ENCODE measurements around the gene CIRBP.
A peak's percentile ranks its signal among the peaks of the same experiment; 100 is the strongest.

CIRBP gene

GRCh38 chr19:1283917-1284292 lies 14.8 kb downstream of the CIRBP start:
- Mint-ChIP-seq H3K9me3 (no peaks in the 10 kb centered on the region), H3K27ac (no peak overlapping the region), H3K27me3 (peaks cover 20 to 40% of the 10 kb centered on the region in 2 donors), H3K4me3 (peak overlapping the region; percentile 37 to 54), H3K4me1 (ENCODE audit: low read depth in 2 of 2) (peaks cover 7 to 20% of the 10 kb centered on the region in 2 donors), H3K36me3 (ENCODE audit: insufficient read depth) (peaks cover 14% of the 10 kb centered on the region)
- no peak for ATAC-seq (replicated peaks)
- DNase-seq, result no peak

- DNase-seq, result no peak
- Mint-ChIP-seq H3K4me1 (ENCODE audit: low read depth in 2 of 2) (peaks cover 7 to 20% of the 10 kb centered on the region in 2 donors), H3K36me3 (ENCODE audit: insufficient read depth) (peaks cover 11% of the 10 kb centered on the region), H3K4me3 (peak overlapping the region; percentile 54), H3K27me3 (peaks cover 20 to 46% of the 10 kb centered on the region in 2 donors), H3K9me3 (no peaks in the 10 kb centered on the region), H3K27ac (no peak overlapping the region)
- ATAC-seq (replicated peaks), result no peak
Observed at GRCh38 chr19:1284293-1284978, 15.3 kb downstream of the CIRBP start.

GRCh38 chr19:1284979-1285736 lies 16.0 kb downstream of the CIRBP start:
- DNase-seq (no peak), ATAC-seq (replicated peaks) (no peak)
- H3K4me1 Mint-ChIP-seq (ENCODE audit: low read depth in 2 of 2), result peaks cover 4 to 14% of the 10 kb centered on the region in 2 donors
- peak overlapping the region; percentile 54 for H3K4me3 Mint-ChIP-seq
- H3K36me3 Mint-ChIP-seq (ENCODE audit: insufficient read depth), result peaks cover 4% of the 10 kb centered on the region
- no peaks in the 10 kb centered on the region for H3K9me3 Mint-ChIP-seq
- peaks cover 20 to 53% of the 10 kb centered on the region in 2 donors for H3K27me3 Mint-ChIP-seq
- no peak overlapping the region for H3K27ac Mint-ChIP-seq

- Mint-ChIP-seq H3K36me3 (ENCODE audit: insufficient read depth) (peaks cover 3% of the 10 kb centered on the region), H3K27me3 (peaks cover 20 to 56% of the 10 kb centered on the region in 2 donors), H3K9me3 (no peaks in the 10 kb centered on the region), H3K4me3 (peak within 1 kb of the TSS; percentile 74 to 79), H3K4me1 (ENCODE audit: low read depth in 2 of 2) (peaks cover 4 to 12% of the 10 kb centered on the region in 2 donors), H3K27ac (no peak within 1 kb of the TSS)
- peak; percentile 26 for ATAC-seq (replicated peaks)
- DNase-seq, result no peak
Observed at GRCh38 chr19:1285737-1286360, 16.7 kb downstream of the CIRBP start, which contains the start of gene EFNA2. Gene EFNA2 (plus strand): TSS chr19:1285873. CDS start chr19:1286169, 296 bp downstream.

GRCh38 chr19:1286487-1287353 lies 17.6 kb downstream of the CIRBP start:
- Mint-ChIP-seq H3K4me3 (peak overlapping the region; percentile 74 to 79), H3K27me3 (peaks cover 20 to 56% of the 10 kb centered on the region in 2 donors), H3K36me3 (ENCODE audit: insufficient read depth) (peaks cover 1% of the 10 kb centered on the region), H3K4me1 (ENCODE audit: low read depth in 2 of 2) (peaks cover 1 to 9% of the 10 kb centered on the region in 2 donors), H3K27ac (no peak overlapping the region), H3K9me3 (no peaks in the 10 kb centered on the region)
- ATAC-seq (replicated peaks) (no peak), DNase-seq (no peak)

GRCh38 chr19:1287354-1288225 lies 18.5 kb downstream of the CIRBP start:
- no peaks in the 10 kb centered on the region for H3K36me3 Mint-ChIP-seq (ENCODE audit: insufficient read depth)
- ATAC-seq (replicated peaks), result no peak
- no peaks in the 10 kb centered on the region for H3K9me3 Mint-ChIP-seq
- DNase-seq, result no peak
- H3K27me3 Mint-ChIP-seq, result peaks cover 27 to 64% of the 10 kb centered on the region in 2 donors
- peaks cover 4 to 9% of the 10 kb centered on the region in 2 donors for H3K4me1 Mint-ChIP-seq (ENCODE audit: low read depth in 2 of 2)
- no peak overlapping the region for H3K27ac Mint-ChIP-seq
- H3K4me3 Mint-ChIP-seq, result no peak overlapping the region

GRCh38 chr19:1288226-1288612 lies 19.1 kb downstream of the CIRBP start:
- ATAC-seq (replicated peaks) (no peak), DNase-seq (no peak)
- Mint-ChIP-seq H3K27me3 (peaks cover 30 to 69% of the 10 kb centered on the region in 2 donors), H3K36me3 (ENCODE audit: insufficient read depth) (no peaks in the 10 kb centered on the region), H3K9me3 (no peaks in the 10 kb centered on the region), H3K4me3 (no peak overlapping the region), H3K4me1 (ENCODE audit: low read depth in 2 of 2) (peaks cover 4 to 9% of the 10 kb centered on the region in 2 donors), H3K27ac (no peak overlapping the region)

GRCh38 chr19:1288833-1289685 lies 19.9 kb downstream of the CIRBP start:
- no peak for DNase-seq
- H3K27me3 Mint-ChIP-seq, result peaks cover 29 to 69% of the 10 kb centered on the region in 2 donors
- ATAC-seq (replicated peaks), result no peak
- H3K4me1 Mint-ChIP-seq (ENCODE audit: low read depth in 2 of 2), result peaks cover 4 to 9% of the 10 kb centered on the region in 2 donors
- no peak overlapping the region for H3K27ac Mint-ChIP-seq
- no peaks in the 10 kb centered on the region for H3K36me3 Mint-ChIP-seq (ENCODE audit: insufficient read depth)
- H3K4me3 Mint-ChIP-seq, result no peak overlapping the region
- no peaks in the 10 kb centered on the region for H3K9me3 Mint-ChIP-seq

GRCh38 chr19:1289686-1290025 lies 20.5 kb downstream of the CIRBP start:
- Mint-ChIP-seq H3K36me3 (ENCODE audit: insufficient read depth) (no peaks in the 10 kb centered on the region), H3K9me3 (no peaks in the 10 kb centered on the region), H3K4me3 (no peak overlapping the region), H3K27me3 (peaks cover 27 to 69% of the 10 kb centered on the region in 2 donors), H3K27ac (no peak overlapping the region), H3K4me1 (ENCODE audit: low read depth in 2 of 2) (peaks cover 4 to 9% of the 10 kb centered on the region in 2 donors)
- ATAC-seq (replicated peaks), result no peak
- DNase-seq, result no peak

- H3K4me1 Mint-ChIP-seq (ENCODE audit: low read depth in 2 of 2), result peaks cover 4 to 7% of the 10 kb centered on the region in 2 donors
- H3K27me3 Mint-ChIP-seq, result peaks cover 24 to 67% of the 10 kb centered on the region in 2 donors
- H3K9me3 Mint-ChIP-seq, result no peaks in the 10 kb centered on the region
- ATAC-seq (replicated peaks) (no peak), DNase-seq (no peak)
- no peak overlapping the region for H3K4me3 Mint-ChIP-seq
- H3K36me3 Mint-ChIP-seq (ENCODE audit: insufficient read depth), result no peaks in the 10 kb centered on the region
- H3K27ac Mint-ChIP-seq, result no peak overlapping the region
Observed at GRCh38 chr19:1290196-1290702, 21.1 kb downstream of the CIRBP start.

- H3K4me1 Mint-ChIP-seq (ENCODE audit: low read depth in 2 of 2), result peaks cover 4 to 7% of the 10 kb centered on the region in 2 donors
- H3K36me3 Mint-ChIP-seq (ENCODE audit: insufficient read depth), result no peaks in the 10 kb centered on the region
- H3K27me3 Mint-ChIP-seq, result peaks cover 23 to 65% of the 10 kb centered on the region in 2 donors
- ATAC-seq (replicated peaks), result no peak
- H3K9me3 Mint-ChIP-seq, result no peaks in the 10 kb centered on the region
- H3K27ac Mint-ChIP-seq, result no peak overlapping the region
- H3K4me3 Mint-ChIP-seq, result no peak overlapping the region
- no peak for DNase-seq
Observed at GRCh38 chr19:1290703-1291651, 21.8 kb downstream of the CIRBP start.
